Duodenal mucosa (tissue), 2 donors: ENCODE measurements around the gene TRPM2.
"Not testable (repeated sequence)": the region's sequence is repeated elsewhere in the genome, so short reads cannot be mapped to it uniquely, and the experiment has no call there.

Experiments
- H3K27ac ChIP-seq: one replicate; pipeline ENCODE4 v1.7.0; 2013; ENCODE audit warnings: low read depth, low read length
- H3K27me3 ChIP-seq, 2 donors: one replicate each; pipeline ENCODE4 v1.7.0; 2013; ENCODE audit warnings: low read length in 2 of 2, control low read depth in 1 of 2; ENCODE audit not compliant: insufficient read depth in 2 of 2, control insufficient read depth in 1 of 2
- H3K36me3 ChIP-seq, 2 donors: one replicate each; pipeline ENCODE4 v1.7.0; 2013; ENCODE audit warnings: low read length in 2 of 2, control low read depth in 1 of 2; ENCODE audit not compliant: insufficient read depth in 2 of 2, control insufficient read depth in 1 of 2
- H3K4me1 ChIP-seq, 2 donors: one replicate each; pipeline ENCODE4 v1.7.0; 2013; ENCODE audit warnings: low read length in 2 of 2, control low read depth in 1 of 2; ENCODE audit not compliant: insufficient read depth in 2 of 2, control insufficient read depth in 1 of 2
- H3K4me3 ChIP-seq, 2 donors: one replicate each; pipeline ENCODE4 v1.7.0; 2013; ENCODE audit warnings: low read length in 2 of 2, low read depth in 1 of 2
- H3K9ac ChIP-seq, 2 donors: one replicate each; pipeline ENCODE4 v1.7.0; 2013; ENCODE audit warnings: low read length in 2 of 2, low read depth in 1 of 2
- H3K9me3 ChIP-seq, 2 donors: one replicate each; pipeline ENCODE4 v1.7.0; 2013; ENCODE audit warnings: low read length in 2 of 2, control low read depth in 1 of 2; ENCODE audit not compliant: control insufficient read depth in 1 of 2

TRPM2 gene

DNA sequence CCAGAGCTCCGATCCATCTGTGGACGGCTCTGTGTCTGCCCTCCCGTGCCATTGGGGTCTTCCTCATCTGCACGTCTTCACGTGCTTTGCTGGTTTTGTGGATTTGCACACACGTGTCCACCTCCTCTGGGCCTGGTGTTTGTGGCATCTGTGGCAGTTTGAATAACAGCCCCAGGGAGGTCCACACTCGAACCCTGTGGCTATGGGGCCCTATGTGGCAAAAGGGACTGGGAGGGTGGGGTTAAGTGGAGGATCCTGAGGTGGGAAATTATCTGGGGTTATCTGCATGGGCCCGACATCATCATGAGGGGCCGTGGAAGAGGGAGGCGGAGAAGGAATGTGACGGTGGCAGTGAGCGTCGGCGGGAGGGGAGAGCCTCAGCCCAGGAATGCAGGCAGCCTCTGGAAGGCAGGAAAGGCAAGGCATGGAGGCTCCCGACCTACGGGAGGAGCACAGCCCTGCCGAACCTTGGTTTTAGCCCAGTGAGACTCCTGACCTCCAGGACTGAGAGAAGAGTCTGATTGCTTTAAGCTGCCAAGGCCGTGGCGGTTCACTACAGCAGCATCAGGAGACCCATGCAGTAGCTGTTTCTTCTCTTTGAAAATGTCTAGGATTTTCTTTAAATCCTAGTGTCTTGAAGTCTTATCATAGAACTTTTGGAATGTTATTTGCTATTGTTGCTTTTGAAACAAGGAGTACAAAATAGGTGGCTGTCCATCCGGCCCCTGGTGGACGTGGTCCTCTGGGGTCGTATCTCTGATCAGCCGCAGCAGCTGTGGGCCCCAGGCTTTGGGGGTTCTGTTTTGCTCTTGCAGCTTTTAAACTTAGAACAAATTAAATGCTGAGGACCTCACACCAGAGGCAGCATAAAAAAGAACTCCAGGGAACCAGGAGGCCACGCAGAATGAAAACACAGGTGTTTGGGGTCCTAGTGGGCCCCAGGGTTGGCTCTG lies 61.9 kb downstream of the TRPM2 start:
- H3K36me3 ChIP-seq: no peaks in the 10 kb centered on the region
- H3K27ac ChIP-seq: no peak overlapping the region
- no peaks in the 10 kb centered on the region for H3K9me3 ChIP-seq
- H3K27me3 ChIP-seq: no peaks in the 10 kb centered on the region
- H3K9ac ChIP-seq: no peak overlapping the region
- no peaks in the 10 kb centered on the region for H3K4me1 ChIP-seq
- no peak overlapping the region for H3K4me3 ChIP-seq

DNA sequence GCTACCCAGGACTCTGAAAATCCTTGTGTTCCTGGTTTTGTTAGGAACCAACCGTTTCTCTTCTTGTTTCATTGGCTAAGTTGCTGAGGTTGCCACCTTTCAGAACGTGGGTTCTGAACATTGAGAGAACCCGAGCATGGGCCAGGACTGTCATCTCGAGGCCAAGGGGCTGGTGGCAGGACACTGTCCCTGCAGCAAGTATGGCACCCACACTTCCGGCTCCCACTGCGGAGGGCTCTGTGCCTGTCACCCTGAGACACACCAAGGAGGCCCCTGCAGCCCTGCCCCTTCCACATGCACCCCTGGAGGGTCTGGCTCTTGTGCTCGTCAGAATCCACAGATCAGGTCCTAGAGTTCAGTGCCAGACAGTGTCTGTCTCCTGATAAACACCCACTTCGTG lies 62.8 kb downstream of the TRPM2 start:
- no peaks in the 10 kb centered on the region for H3K9me3 ChIP-seq
- H3K9ac ChIP-seq: no peak overlapping the region
- H3K27me3 ChIP-seq: no peaks in the 10 kb centered on the region
- no peaks in the 10 kb centered on the region for H3K4me1 ChIP-seq
- no peak overlapping the region for H3K4me3 ChIP-seq
- H3K36me3 ChIP-seq: no peaks in the 10 kb centered on the region
- no peak overlapping the region for H3K27ac ChIP-seq

DNA sequence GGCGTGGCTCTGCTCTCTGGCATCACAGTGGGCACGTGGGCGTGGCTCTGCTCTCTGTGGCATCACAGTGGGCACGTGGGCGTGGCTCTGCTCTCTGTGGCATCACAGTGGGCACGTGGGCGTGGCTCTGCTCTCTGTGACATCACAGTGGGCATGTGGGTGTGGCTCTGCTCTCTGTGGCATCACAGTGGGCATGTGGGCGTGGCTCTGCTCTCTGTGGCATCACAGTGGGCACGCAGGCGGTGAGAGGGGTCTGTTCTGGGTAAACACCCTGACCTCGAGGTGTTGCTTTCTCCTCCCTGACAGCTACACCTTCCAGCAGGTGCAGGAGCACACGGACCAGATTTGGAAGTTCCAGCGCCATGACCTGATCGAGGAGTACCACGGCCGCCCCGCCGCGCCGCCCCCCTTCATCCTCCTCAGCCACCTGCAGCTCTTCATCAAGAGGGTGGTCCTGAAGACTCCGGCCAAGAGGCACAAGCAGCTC lies 64.2 kb downstream of the TRPM2 start:
- H3K27me3 ChIP-seq, H3K27ac ChIP-seq, H3K9me3 ChIP-seq, H3K36me3 ChIP-seq, H3K4me1 ChIP-seq, H3K9ac ChIP-seq, H3K4me3 ChIP-seq: not testable (repeated sequence)

DNA sequence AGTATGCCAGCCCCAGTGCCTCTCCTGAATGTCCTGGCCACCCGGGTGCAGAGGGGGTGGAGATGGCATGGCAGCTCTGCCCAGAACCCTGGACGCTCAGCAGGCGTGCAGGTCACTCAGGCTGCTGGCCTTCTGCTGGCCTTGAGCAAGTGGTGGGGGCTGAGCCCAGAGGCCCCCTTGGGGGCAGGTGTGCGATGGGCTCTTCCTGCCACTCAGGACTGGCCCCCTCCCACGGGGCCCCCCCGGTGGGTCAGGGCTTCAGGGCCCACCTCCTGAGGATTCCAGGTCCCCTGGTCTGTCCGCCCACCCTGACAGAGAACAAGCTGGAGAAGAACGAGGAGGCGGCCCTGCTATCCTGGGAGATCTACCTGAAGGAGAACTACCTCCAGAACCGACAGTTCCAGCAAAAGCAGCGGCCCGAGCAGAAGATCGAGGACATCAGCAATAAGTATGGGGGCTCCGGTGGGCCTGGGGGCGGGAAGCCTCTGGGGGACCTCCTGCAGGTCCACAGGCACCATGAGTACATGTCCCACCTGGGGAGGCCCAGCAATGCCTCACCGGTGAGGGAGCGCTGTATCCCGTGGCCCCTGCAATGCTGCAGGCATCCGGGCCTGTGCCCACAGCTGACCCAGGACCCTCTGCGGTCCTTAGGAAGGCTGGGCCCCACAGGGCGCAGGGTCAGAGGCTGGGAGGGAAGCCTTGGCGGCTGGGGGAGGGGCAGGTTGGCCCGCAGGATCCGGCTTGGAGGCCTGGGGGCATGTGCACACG lies 64.9 kb downstream of the TRPM2 start:
- H3K9ac ChIP-seq: no peak overlapping the region
- no peaks in the 10 kb centered on the region for H3K9me3 ChIP-seq
- no peak overlapping the region for H3K27ac ChIP-seq
- no peak overlapping the region for H3K4me3 ChIP-seq
- H3K36me3 ChIP-seq: no peaks in the 10 kb centered on the region
- no peaks in the 10 kb centered on the region for H3K27me3 ChIP-seq
- no peaks in the 10 kb centered on the region for H3K4me1 ChIP-seq

DNA sequence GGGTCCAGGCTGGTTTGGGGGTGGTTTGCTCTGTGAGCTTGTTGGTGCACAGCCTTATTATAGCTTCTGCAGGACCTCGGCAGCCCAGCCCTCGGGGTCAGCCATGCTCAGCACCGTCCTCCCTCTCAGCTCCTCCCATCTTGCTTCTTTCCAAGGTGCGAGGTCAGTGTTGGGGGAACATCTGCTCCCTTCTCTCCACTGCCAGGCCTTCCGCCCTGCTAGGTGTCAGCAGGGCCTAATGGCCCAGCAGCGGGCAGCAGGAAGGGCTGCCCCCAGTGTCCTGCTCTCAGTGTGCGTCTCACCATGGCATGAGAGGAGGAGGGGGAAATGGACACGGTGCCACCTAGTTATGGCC lies 65.4 kb downstream of the TRPM2 start:
- no peaks in the 10 kb centered on the region for H3K27me3 ChIP-seq
- H3K36me3 ChIP-seq: no peaks in the 10 kb centered on the region
- H3K4me3 ChIP-seq: no peak overlapping the region
- H3K27ac ChIP-seq: no peak overlapping the region
- no peaks in the 10 kb centered on the region for H3K4me1 ChIP-seq
- no peak overlapping the region for H3K9ac ChIP-seq
- H3K9me3 ChIP-seq: no peaks in the 10 kb centered on the region

DNA sequence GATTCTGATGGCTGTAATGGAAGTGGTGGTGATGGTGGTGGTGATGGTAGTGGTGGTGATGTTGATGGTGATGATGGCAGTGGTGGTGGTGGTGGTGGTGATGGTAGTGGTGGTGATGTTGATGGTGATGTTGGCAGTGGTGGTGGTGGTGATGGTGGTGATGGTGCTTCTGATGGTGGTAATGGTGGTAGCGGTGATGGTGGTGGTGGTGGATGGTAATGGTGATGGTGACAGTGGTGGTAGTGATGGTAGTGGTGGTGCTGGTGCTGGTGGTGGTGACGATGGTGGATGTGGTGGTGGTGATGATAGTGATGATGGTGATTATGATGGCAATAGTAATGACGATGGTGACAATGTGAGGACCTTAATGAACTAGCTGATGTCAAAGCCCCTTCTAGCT lies 66.3 kb downstream of the TRPM2 start:
- H3K27me3 ChIP-seq: no peaks in the 10 kb centered on the region
- no peaks in the 10 kb centered on the region for H3K9me3 ChIP-seq
- H3K36me3 ChIP-seq: no peaks in the 10 kb centered on the region
- no peak overlapping the region for H3K9ac ChIP-seq
- H3K27ac ChIP-seq: no peak overlapping the region
- H3K4me3 ChIP-seq: no peak overlapping the region
- H3K4me1 ChIP-seq: no peaks in the 10 kb centered on the region

DNA sequence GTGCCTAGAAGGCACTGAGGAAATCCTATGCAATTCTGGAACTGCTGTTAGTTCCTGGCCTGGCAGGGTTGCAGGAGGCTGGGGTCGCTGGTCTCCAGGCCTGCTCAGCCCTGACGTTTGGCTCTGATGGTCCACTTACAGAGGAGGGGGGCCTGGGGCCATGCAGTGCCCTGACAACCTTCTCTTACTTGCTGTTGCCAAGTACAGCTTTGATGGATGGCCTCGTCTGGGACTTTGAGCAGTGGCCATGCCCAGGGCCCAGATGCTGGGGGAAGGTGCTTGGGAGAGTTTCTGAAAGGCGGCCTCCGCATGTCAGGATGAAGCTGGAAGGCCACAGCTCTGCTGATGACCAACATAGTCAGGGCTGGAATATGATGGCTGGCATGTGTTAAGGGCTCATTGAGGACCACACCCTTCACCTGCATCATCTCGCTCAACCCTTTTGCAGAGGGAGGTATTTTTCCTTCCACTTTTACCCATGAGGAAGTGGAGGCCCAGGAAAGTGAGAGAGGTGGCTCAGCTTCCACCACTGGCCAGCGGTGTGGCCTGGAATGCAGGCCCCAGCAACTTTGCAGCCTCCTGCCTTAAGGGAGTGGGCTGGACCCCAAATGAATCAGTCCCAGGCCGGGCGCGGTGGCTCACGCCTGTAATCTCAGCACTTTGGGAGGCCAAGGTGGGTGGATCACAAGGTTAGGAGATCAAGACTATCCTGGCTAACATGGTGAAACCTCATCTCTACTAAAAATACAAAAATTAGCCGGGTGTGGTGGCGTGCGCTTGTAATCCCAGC lies 67.2 kb downstream of the TRPM2 start:
- no peaks in the 10 kb centered on the region for H3K36me3 ChIP-seq
- H3K27ac ChIP-seq: no peak overlapping the region
- no peaks in the 10 kb centered on the region for H3K4me1 ChIP-seq

DNA sequence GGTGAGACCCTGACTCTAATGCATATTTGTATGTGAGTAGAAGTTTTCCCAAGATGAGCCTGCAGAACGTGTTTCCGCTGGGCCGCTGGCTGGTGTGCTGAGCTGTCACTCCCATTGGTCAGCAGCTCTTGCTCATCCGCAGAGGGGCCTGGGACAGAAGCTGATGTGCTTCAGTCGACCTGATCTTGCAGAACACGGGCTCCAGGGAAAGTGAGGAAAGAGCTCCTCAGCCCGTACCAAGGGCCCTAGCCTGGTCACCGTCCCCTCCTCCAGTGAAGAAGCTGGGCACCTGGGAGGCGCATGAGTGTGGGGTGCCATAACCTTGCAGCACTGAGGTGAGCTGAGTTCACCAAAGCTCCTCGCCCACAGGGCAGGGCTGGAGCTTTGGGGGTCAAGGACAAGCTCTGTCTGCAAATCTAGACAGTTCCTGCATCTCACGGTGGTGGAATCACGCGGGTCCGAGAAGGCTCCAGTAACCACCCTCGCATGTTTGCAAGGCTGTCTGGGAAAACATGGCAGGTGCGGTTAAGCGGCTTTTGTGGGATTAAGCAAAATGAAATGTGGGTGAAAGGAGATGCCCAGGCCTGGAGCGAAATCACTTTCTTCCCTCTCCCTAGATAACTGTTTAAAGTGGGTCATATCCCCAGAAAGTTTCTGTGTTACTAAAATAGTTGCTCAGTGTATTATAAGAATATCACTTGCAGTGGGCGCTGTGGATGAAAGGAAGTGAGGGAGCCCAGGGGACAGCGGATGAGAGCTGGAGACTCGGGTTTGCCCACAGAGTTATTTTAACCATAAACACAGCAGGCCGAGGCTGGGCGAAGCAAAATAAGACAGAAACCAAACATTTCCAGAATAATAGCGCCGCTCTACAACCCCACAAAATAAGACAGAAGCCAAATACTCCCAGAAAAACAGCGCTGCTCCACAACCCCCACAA lies 68.8 kb downstream of the TRPM2 start:
- no peaks in the 10 kb centered on the region for H3K4me1 ChIP-seq
- H3K4me3 ChIP-seq: no peak overlapping the region
- H3K27ac ChIP-seq: no peak overlapping the region
- no peaks in the 10 kb centered on the region for H3K9me3 ChIP-seq
- no peaks in the 10 kb centered on the region for H3K36me3 ChIP-seq
- no peak overlapping the region for H3K9ac ChIP-seq
- H3K27me3 ChIP-seq: no peaks in the 10 kb centered on the region

More for the DNA sequence above, 67.2 kb downstream of the TRPM2 start:
- Histone ChIP-seq H3K27me3 (no peaks in the 10 kb centered on the region), H3K9ac (no peak overlapping the region), H3K9me3 (no peaks in the 10 kb centered on the region), H3K4me3 (no peak overlapping the region)

DNA sequence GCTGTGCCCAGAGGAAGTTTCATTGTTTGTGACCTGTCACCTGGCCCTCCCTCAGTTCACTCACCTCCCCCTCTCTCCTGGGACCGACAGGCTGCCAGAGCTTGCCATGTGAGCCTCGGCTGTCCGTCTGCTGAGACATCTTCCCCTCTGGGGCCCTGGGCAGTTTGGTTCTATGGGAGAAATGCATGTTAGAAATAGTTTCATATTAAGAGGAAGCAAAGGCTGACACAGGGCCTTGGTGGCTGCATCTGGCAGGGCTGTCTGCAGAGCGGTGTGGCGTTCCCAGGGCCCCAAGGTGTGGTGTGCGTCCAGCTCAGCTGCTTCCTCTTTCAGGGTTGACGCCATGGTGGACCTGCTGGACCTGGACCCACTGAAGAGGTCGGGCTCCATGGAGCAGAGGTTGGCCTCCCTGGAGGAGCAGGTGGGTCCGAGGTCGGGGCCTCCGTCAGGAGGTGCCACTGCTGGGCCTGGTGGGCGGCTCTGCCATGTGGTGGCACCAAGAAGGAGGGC lies 69.9 kb downstream of the TRPM2 start:
- Histone ChIP-seq H3K27ac (no peak overlapping the region), H3K4me1 (no peaks in the 10 kb centered on the region), H3K27me3 (no peaks in the 10 kb centered on the region), H3K4me3 (no peak overlapping the region), H3K9ac (no peak overlapping the region), H3K9me3 (no peaks in the 10 kb centered on the region), H3K36me3 (no peaks in the 10 kb centered on the region)
